Endodermal cell (in vitro differentiated cells): ENCODE results near the gene SAMD10. TPM values are rescaled to one million over a fixed set of nuclear protein-coding genes. Genes with fewer than 3 reads are reported as not detected.
"Not testable (repeated sequence)": the region's sequence is repeated elsewhere in the genome, so short reads cannot be mapped to it uniquely, and the experiment has no call there.

Experiments
- DNase-seq: peaks from one replicate; pipeline ENCODE4 v3.0.0-alpha.2; 2017
- H3K27ac ChIP-seq: 2 replicates; pipeline ENCODE4 v1.5.1; 2013; ENCODE audit warnings: mild to moderate bottlenecking, low read depth, low read length, moderate library complexity
- H3K27me3 ChIP-seq: 2 replicates; pipeline ENCODE4 v1.6.1; 2013; ENCODE audit warnings: mild to moderate bottlenecking, low read length, moderate library complexity; ENCODE audit not compliant: insufficient read depth, control insufficient read depth, poor library complexity, severe bottlenecking
- H3K36me3 ChIP-seq: 2 replicates; pipeline ENCODE4 v1.7.0; 2013; ENCODE audit warnings: mild to moderate bottlenecking, low read length, moderate library complexity; ENCODE audit not compliant: control insufficient read depth, insufficient read depth
- H3K4me1 ChIP-seq: one replicate; pipeline ENCODE4 v1.7.0; 2013; ENCODE audit warnings: low read length; ENCODE audit not compliant: control insufficient read depth, insufficient read depth
- H3K4me3 ChIP-seq: 2 replicates; pipeline ENCODE4 v1.5.1; 2013; ENCODE audit warnings: mild to moderate bottlenecking, low read length, moderate library complexity
- H3K9ac ChIP-seq: 2 replicates; pipeline ENCODE4 v1.6.1; 2013; ENCODE audit warnings: mild to moderate bottlenecking, low read length, moderate library complexity; ENCODE audit not compliant: poor library complexity, severe bottlenecking; ENCODE audit errors: extremely low read depth
- H3K9me3 ChIP-seq: 2 replicates; pipeline ENCODE4 v1.6.1; 2013; ENCODE audit warnings: mild to moderate bottlenecking, low read length, moderate library complexity; ENCODE audit not compliant: control insufficient read depth
- H3K27ac Mint-ChIP-seq: 2 replicates; pipeline ENCODE4 v1.8.0; 2020; ENCODE audit warnings: mixed read lengths
- H3K27me3 Mint-ChIP-seq: 2 replicates; pipeline ENCODE4 v1.8.0; 2021; ENCODE audit warnings: mild to moderate bottlenecking, mixed read lengths; ENCODE audit not compliant: insufficient read depth
- H3K36me3 Mint-ChIP-seq: 2 replicates; pipeline ENCODE4 v1.8.0; 2020; ENCODE audit warnings: low read depth, mixed read lengths
- H3K4me1 Mint-ChIP-seq: 2 replicates; pipeline ENCODE4 v1.8.0; 2020; ENCODE audit warnings: mixed read lengths
- H3K4me3 Mint-ChIP-seq: 2 replicates; pipeline ENCODE4 v1.8.0; 2020; ENCODE audit warnings: mild to moderate bottlenecking, moderate library complexity, mixed read lengths
- H3K9me3 Mint-ChIP-seq: 2 replicates; pipeline ENCODE4 v1.8.0; 2020; ENCODE audit warnings: mild to moderate bottlenecking, mixed read lengths
- CTCF ChIP-seq: fragments of 200-600 bp; sonication (generic); conservative IDR thresholded peaks from 2 replicates; pipeline ENCODE4 v1.5.0; 2021; ENCODE audit warnings: antibody characterized with exemption, mild to moderate bottlenecking
- WGBS, 2 experiments: methylation state at CpG; one replicate each; pipeline versions ENCODE4 v1.1.5 to v1.1.7; 2013; ENCODE audit warnings: missing lambda C conversion rate in 2 of 2, mixed read lengths in 1 of 2; ENCODE audit not compliant: insufficient coverage in 1 of 2, insufficient read length in 1 of 2; 5-methylcytosine and 5-hydroxymethylcytosine counted together
- total RNA-seq, 2 donors: library from RNA; stranded (reverse); fragmentation: NEBNext Ultra II Directional in 1 of 2; extraction: Animal tissue kit (Norgen Biotek cat#: 25700) in 1 of 2; gene quantifications; 2 replicates in 1 of 2; 3 replicates in 1 of 2; pipeline ENCODE4 v1.2.1, GENCODE V29; 2021

Gene SAMD10
- total RNA-seq, 2 donors from 2014 or later, result 5.6 to 6.0 TPM

- H3K4me1 ChIP-seq, result peaks cover 11% of the 10 kb centered on the region
- H3K4me3 Mint-ChIP-seq, result no peak overlapping the region
- H3K27ac ChIP-seq, result no peak overlapping the region
- H3K27ac Mint-ChIP-seq, result no peak overlapping the region
- no peak for DNase-seq
- peaks cover 48% of the 10 kb centered on the region for H3K36me3 Mint-ChIP-seq
- TF ChIP-seq CTCF, result no peak
- H3K36me3 ChIP-seq, result peaks cover 40% of the 10 kb centered on the region
- peaks cover 16% of the 10 kb centered on the region for H3K9me3 Mint-ChIP-seq
- no peaks in the 10 kb centered on the region for H3K27me3 ChIP-seq
- H3K4me1 Mint-ChIP-seq, result peaks cover 10% of the 10 kb centered on the region
- WGBS, 2 experiments, result 93% methylated on average over 23 to 27 of the region's 27 CpGs
- no peaks in the 10 kb centered on the region for H3K27me3 Mint-ChIP-seq
- no peak overlapping the region for H3K4me3 ChIP-seq
- peaks cover 35% of the 10 kb centered on the region for H3K9me3 ChIP-seq
- no peak overlapping the region for H3K9ac ChIP-seq
Measured at GRCh38 chr20:63963348-63963741, 16.1 kb downstream of the SAMD10 start.

GRCh38 chr20:63962426-63963347 is 16.8 kb downstream of the SAMD10 start:
- Histone ChIP-seq H3K4me1 (peaks cover 12% of the 10 kb centered on the region), H3K27ac (no peak overlapping the region), H3K9me3 (peaks cover 29% of the 10 kb centered on the region), H3K9ac (no peak overlapping the region), H3K36me3 (peaks cover 34% of the 10 kb centered on the region), H3K4me3 (no peak overlapping the region), H3K27me3 (no peaks in the 10 kb centered on the region)
- Mint-ChIP-seq H3K9me3 (peaks cover 16% of the 10 kb centered on the region), H3K4me3 (no peak overlapping the region), H3K36me3 (peaks cover 43% of the 10 kb centered on the region), H3K27ac (no peak overlapping the region), H3K4me1 (peaks cover 16% of the 10 kb centered on the region), H3K27me3 (no peaks in the 10 kb centered on the region)
- DNase-seq, result no peak
- TF ChIP-seq CTCF, result no peak
- WGBS, 2 experiments, result 95 to 97% methylated on average over 47 to 61 of the region's 61 CpGs

- Histone ChIP-seq H3K27ac (no peak overlapping the region), H3K36me3 (peaks cover 25% of the 10 kb centered on the region), H3K9me3 (peaks cover 21% of the 10 kb centered on the region), H3K4me1 (peaks cover 12% of the 10 kb centered on the region), H3K27me3 (no peaks in the 10 kb centered on the region), H3K4me3 (no peak overlapping the region), H3K9ac (no peak overlapping the region)
- Mint-ChIP-seq H3K4me1 (peaks cover 16% of the 10 kb centered on the region), H3K27me3 (no peaks in the 10 kb centered on the region), H3K36me3 (peaks cover 36% of the 10 kb centered on the region), H3K27ac (no peak overlapping the region), H3K9me3 (peaks cover 14% of the 10 kb centered on the region), H3K4me3 (no peak overlapping the region)
- TF ChIP-seq CTCF, result no peak
- 94 to 96% methylated on average over 14 to 26 of the region's 26 CpGs for WGBS, 2 experiments
- DNase-seq, result no peak
Measured at GRCh38 chr20:63961664-63962425, 17.6 kb downstream of the SAMD10 start.

GRCh38 chr20:63960654-63961621 is 18.5 kb downstream of the SAMD10 start:
- not testable (repeated sequence) for H3K4me3 Mint-ChIP-seq, H3K27me3 ChIP-seq, H3K9me3 Mint-ChIP-seq, DNase-seq, H3K27ac Mint-ChIP-seq, H3K27me3 Mint-ChIP-seq, H3K4me3 ChIP-seq, H3K27ac ChIP-seq, H3K9ac ChIP-seq
- Mint-ChIP-seq H3K36me3 (peaks cover 26% of the 10 kb centered on the region), H3K4me1 (peaks cover 16% of the 10 kb centered on the region)
- Histone ChIP-seq H3K9me3 (peaks cover 12% of the 10 kb centered on the region), H3K36me3 (peaks cover 16% of the 10 kb centered on the region), H3K4me1 (peaks cover 12% of the 10 kb centered on the region)
- WGBS, 2 experiments, result 93 to 100% methylated on average over 6 to 15 of the region's 15 CpGs
